BJ (cell line): ENCODE measurements around the gene SMURF2. TPM values are rescaled to one million over a fixed set of nuclear protein-coding genes. Genes with fewer than 3 reads are reported as not detected.

Experiments
- CTCF ChIA-PET: fragments of 350-600 bp; formaldehyde crosslinking; extraction: SDS; loops from one replicate; lab custom pipeline; 2021; ENCODE audit warnings: antibody characterized with exemption, inconsistent platforms; lab: Yijun Ruan, JAX
- POLR2A ChIA-PET: fragments of 300-600 bp; sonication (Branson Sonifier 250); formaldehyde crosslinking; extraction: SDS; loops from one replicate; lab custom pipeline; 2021; ENCODE audit warnings: antibody characterized with exemption; lab: Charles Lee
- DNase-seq: peaks from one replicate; pipeline ENCODE4 v3.0.0-alpha.2; 2011; ENCODE audit warnings: low read depth
- H3K27me3 ChIP-seq: 2 replicates; pipeline ENCODE4 v1.6.0; 2011; ENCODE audit warnings: low read length; ENCODE audit not compliant: control insufficient read depth, insufficient read depth
- H3K36me3 ChIP-seq: 2 replicates; pipeline ENCODE4 v1.5.1; 2011; ENCODE audit warnings: low read length; ENCODE audit not compliant: control insufficient read depth, insufficient read depth
- H3K4me3 ChIP-seq: 2 replicates; pipeline ENCODE4 v1.5.1; 2011; ENCODE audit warnings: low read depth, mild to moderate bottlenecking, control low read depth, low read length
- polyA plus RNA-seq: library from polyadenylated mRNA; depleted of rRNA; stranded (reverse); fragments of >200 nt; gene quantifications from 2 replicates; pipeline ENCODE4 v1.2.3, GENCODE V29; 2011
- TF ChIP-seq, protein P1 (sequence below): IDR thresholded peaks from 2 replicates; pipeline ENCODE4 v1.5.1; 2011; ENCODE audit warnings: low read depth, mild to moderate bottlenecking, control low read depth, inconsistent platforms, low read length, moderate library complexity; ENCODE audit not compliant: insufficient read depth

The SMURF2 gene
- polyA plus RNA-seq, 1 experiment: 18.8 TPM

DNA sequence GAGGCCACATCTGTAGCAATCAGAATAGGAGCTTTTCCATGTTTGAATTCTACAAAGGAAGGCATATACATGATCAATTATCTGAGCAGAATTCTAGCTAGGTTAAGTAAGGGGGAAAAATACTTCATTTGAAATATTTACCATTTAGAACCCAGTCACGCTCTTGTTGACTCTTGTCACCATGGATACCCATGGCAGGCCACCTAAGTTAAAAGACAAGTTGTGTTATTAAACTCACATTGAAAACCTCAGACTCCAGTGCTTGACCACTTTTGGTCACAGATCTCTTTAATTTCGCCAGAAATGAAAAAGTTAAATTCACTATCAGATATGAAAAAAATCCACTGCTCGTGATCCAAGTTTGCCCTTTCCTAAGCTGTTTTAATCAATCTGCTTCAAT lies 160.1 kb downstream of the SMURF2 start:
- POLR2A ChIA-PET: no interaction called here
- no peak for DNase-seq
- H3K27me3 ChIP-seq: no peaks in the 10 kb centered on the region
- peaks cover 36% of the 10 kb centered on the region for H3K36me3 ChIP-seq
- H3K4me3 ChIP-seq: no peak overlapping the region
- CTCF ChIA-PET: interaction anchor here (1.3 to 7.5 kb wide), 2 partner anchors 10 to 82 kb away, joined by 4 to 33 read pairs; no protein-coding TSS in a partner anchor
- TF ChIP-seq, protein P1, sequence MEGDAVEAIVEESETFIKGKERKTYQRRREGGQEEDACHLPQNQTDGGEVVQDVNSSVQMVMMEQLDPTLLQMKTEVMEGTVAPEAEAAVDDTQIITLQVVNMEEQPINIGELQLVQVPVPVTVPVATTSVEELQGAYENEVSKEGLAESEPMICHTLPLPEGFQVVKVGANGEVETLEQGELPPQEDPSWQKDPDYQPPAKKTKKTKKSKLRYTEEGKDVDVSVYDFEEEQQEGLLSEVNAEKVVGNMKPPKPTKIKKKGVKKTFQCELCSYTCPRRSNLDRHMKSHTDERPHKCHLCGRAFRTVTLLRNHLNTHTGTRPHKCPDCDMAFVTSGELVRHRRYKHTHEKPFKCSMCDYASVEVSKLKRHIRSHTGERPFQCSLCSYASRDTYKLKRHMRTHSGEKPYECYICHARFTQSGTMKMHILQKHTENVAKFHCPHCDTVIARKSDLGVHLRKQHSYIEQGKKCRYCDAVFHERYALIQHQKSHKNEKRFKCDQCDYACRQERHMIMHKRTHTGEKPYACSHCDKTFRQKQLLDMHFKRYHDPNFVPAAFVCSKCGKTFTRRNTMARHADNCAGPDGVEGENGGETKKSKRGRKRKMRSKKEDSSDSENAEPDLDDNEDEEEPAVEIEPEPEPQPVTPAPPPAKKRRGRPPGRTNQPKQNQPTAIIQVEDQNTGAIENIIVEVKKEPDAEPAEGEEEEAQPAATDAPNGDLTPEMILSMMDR: no peak

DNA sequence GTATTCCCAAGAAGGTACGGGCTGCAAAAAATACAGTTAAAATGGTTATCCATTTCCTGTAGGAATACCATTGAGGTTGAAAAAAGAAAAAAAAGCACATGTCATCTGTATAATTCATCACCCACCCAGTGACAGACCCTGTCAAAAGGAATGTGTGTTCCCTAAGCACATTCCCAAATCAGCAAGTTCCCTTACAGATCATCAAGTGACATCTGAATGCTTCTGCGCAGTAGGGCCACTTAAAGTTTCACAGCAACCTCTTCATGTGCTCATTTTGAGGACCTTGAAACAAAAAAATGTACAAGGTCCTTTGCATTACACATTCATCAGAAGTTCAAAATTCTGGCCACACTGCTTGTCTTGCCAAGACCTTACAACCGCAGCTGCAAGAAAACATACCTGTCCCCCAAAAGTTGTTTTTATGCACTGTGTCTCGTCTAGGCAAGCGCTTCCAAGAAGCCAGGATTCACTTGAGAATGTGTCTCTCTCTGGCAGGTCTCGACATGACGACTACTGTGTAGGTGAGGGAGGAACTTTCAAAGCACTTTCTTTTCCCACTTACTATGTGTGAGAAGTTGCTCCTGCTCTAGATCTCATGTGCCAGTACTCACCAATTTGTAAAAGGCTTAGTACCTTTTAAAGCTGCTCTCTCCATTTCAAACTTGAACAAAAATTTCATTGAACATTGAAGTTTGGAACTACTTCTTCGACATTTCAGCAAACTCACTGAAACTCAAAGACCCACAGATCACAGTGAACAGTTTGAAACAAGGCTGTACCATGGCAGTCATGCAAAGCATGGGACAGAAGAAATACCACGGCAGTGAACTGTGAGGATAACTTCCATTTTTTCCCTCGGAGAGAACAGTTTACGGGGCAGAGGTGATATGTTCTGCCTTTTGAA lies 161.0 kb downstream of the SMURF2 start:
- H3K36me3 ChIP-seq: peaks cover 36% of the 10 kb centered on the region
- H3K27me3 ChIP-seq: no peaks in the 10 kb centered on the region
- POLR2A ChIA-PET: no interaction called here
- TF ChIP-seq, protein P1: no peak
- DNase-seq: no peak
- CTCF ChIA-PET: interaction anchor here (0.8 to 7.5 kb wide), 3 partner anchors 9 to 81 kb away, joined by 3 to 33 read pairs (median 4); no protein-coding TSS in a partner anchor
- H3K4me3 ChIP-seq: no peak overlapping the region

- TF ChIP-seq, protein P1: no peak
- peaks cover 36% of the 10 kb centered on the region for H3K36me3 ChIP-seq
- DNase-seq: no peak
- no peak overlapping the region for H3K4me3 ChIP-seq
- CTCF ChIA-PET: interaction anchor here (0.8 kb wide), 1 partner anchor 80 kb away, joined by 3 read pairs; no protein-coding TSS in a partner anchor
- H3K27me3 ChIP-seq: no peaks in the 10 kb centered on the region
- POLR2A ChIA-PET: interaction anchor here (0.6 kb wide), 1 partner anchor 167 kb away, joined by 5 read pairs; no protein-coding TSS in a partner anchor
These were observed 161.6 kb downstream of the SMURF2 start for GRCh38 chr17:64500487-64500859.

- TF ChIP-seq, protein P1: no peak
- ChIA-PET CTCF (interaction anchor here (0.8 to 1.1 kb wide), 2 partner anchors 8 to 80 kb away, joined by 3 to 4 read pairs; no protein-coding TSS in a partner anchor), POLR2A (interaction anchor here (0.6 kb wide), 1 partner anchor 166 kb away, joined by 5 read pairs; no protein-coding TSS in a partner anchor)
- DNase-seq: no peak
- peaks cover 36% of the 10 kb centered on the region for H3K36me3 ChIP-seq
- no peaks in the 10 kb centered on the region for H3K27me3 ChIP-seq
- H3K4me3 ChIP-seq: no peak overlapping the region
These were observed 162.2 kb downstream of the SMURF2 start for GRCh38 chr17:64499805-64500486.
